CD14-positive monocyte (primary cell): Measurements from ENCODE around the gene SLC29A1. TPM values are rescaled to one million over a fixed set of nuclear protein-coding genes. Genes with fewer than 3 reads are reported as not detected.

ENCODE experiments used
- DNase-seq, 3 donors: peaks; one replicate each; pipeline ENCODE4 v3.0.0-alpha.2; 2011 to 2022
- H2AFZ ChIP-seq: 2 replicates; pipeline ENCODE4 v1.6.0; 2012; ENCODE audit warnings: mild to moderate bottlenecking, low read depth, low read length, inconsistent platforms; ENCODE audit not compliant: insufficient read depth, poor library complexity, severe bottlenecking
- H3K27ac ChIP-seq, 2 donors: 1 replicate in 1 of 2; 2 replicates in 1 of 2; pipeline ENCODE4 v1.5.1; 2012 to 2013; ENCODE audit warnings: low read length in 2 of 2, control low read depth in 1 of 2, inconsistent platforms in 1 of 2, low read depth in 1 of 2, mild to moderate bottlenecking in 1 of 2
- H3K27me3 ChIP-seq, 2 donors: one replicate each; pipeline versions ENCODE4 v1.6.0 to v1.6.1; 2011 to 2013; ENCODE audit warnings: low read length in 2 of 2; ENCODE audit not compliant: control insufficient read depth in 2 of 2, insufficient read depth in 2 of 2
- H3K36me3 ChIP-seq, 2 donors: replicated peaks in 1 of 2; 1 replicate in 1 of 2; 2 replicates in 1 of 2; pipeline versions ENCODE4 v1.5.1 to v1.6.1; 2012 to 2013; ENCODE audit warnings: low read length in 2 of 2, control low read depth in 1 of 2, inconsistent platforms in 1 of 2, mild to moderate bottlenecking in 1 of 2; ENCODE audit not compliant: insufficient read depth in 2 of 2, control insufficient read depth in 1 of 2
- H3K4me1 ChIP-seq, 2 donors: 1 replicate in 1 of 2; 2 replicates in 1 of 2; pipeline versions ENCODE4 v1.5.1 to v1.6.1; 2012 to 2013; ENCODE audit warnings: low read length in 2 of 2, control low read depth in 1 of 2, inconsistent platforms in 1 of 2, mild to moderate bottlenecking in 1 of 2, moderate library complexity in 1 of 2; ENCODE audit not compliant: insufficient read depth in 2 of 2, control insufficient read depth in 1 of 2
- H3K4me2 ChIP-seq: replicated peaks from 2 replicates; pipeline ENCODE3; 2012; ENCODE audit warnings: low read length, moderate library complexity, mild to moderate bottlenecking; ENCODE audit not compliant: poor library complexity, severe bottlenecking; ENCODE audit errors: extremely low read depth
- H3K4me3 ChIP-seq, 3 experiments: fragments of 200-600 bp in 1 of 3; sonication (generic) in 1 of 3; replicated peaks in 1 of 3; 1 replicate in 2 of 3; 2 replicates in 1 of 3; pipeline ENCODE4 v1.5.1; 2011 to 2013; ENCODE audit warnings: low read length in 3 of 3, mild to moderate bottlenecking in 3 of 3, control low read depth in 2 of 3, low read depth in 2 of 3, inconsistent platforms in 1 of 3, moderate library complexity in 1 of 3
- H3K79me2 ChIP-seq: 2 replicates; pipeline ENCODE4 v1.6.0; 2012; ENCODE audit warnings: mild to moderate bottlenecking, control low read depth, inconsistent platforms, low read length, moderate library complexity; ENCODE audit not compliant: insufficient read depth
- H3K9ac ChIP-seq: 2 replicates; pipeline ENCODE4 v1.6.0; 2017; ENCODE audit warnings: low read length, mild to moderate bottlenecking; ENCODE audit not compliant: insufficient read depth, poor library complexity, severe bottlenecking
- H3K9me3 ChIP-seq, 2 donors: replicated peaks in 1 of 2; 1 replicate in 1 of 2; 2 replicates in 1 of 2; pipeline versions ENCODE4 v1.5.1 to v1.6.1; 2012 to 2013; ENCODE audit warnings: low read length in 2 of 2, control low read depth in 1 of 2; ENCODE audit not compliant: control insufficient read depth in 1 of 2, insufficient read depth in 1 of 2
- H4K20me1 ChIP-seq: 2 replicates; pipeline ENCODE4 v1.6.0; 2012; ENCODE audit warnings: mild to moderate bottlenecking, low read length, control low read depth, moderate library complexity; ENCODE audit not compliant: insufficient read depth
- H3K27ac Mint-ChIP-seq, 7 donors: one replicate each; pipeline ENCODE4 v1.8.0; 2020; ENCODE audit warnings: mild to moderate bottlenecking in 7 of 7, mixed read lengths in 7 of 7, moderate library complexity in 6 of 7, inconsistent platforms in 2 of 7
- H3K27me3 Mint-ChIP-seq, 3 donors: one replicate each; pipeline ENCODE4 v1.8.0; 2021 to 2022; ENCODE audit warnings: low read depth in 3 of 3, mild to moderate bottlenecking in 3 of 3, mixed read lengths in 3 of 3, moderate library complexity in 3 of 3, inconsistent platforms in 1 of 3
- H3K36me3 Mint-ChIP-seq, 2 donors: one replicate each; pipeline ENCODE4 v1.8.0; 2020; ENCODE audit warnings: mixed read lengths in 2 of 2, inconsistent platforms in 1 of 2, mild to moderate bottlenecking in 1 of 2
- H3K4me1 Mint-ChIP-seq: one replicate; pipeline ENCODE4 v1.8.0; 2020; ENCODE audit warnings: mild to moderate bottlenecking, mixed read lengths
- H3K4me3 Mint-ChIP-seq, 2 donors: one replicate each; pipeline ENCODE4 v1.8.0; 2020; ENCODE audit warnings: mild to moderate bottlenecking in 2 of 2, mixed read lengths in 2 of 2, moderate library complexity in 1 of 2
- H3K9me3 Mint-ChIP-seq, 7 donors: one replicate each; pipeline ENCODE4 v1.8.0; 2020 to 2022; ENCODE audit warnings: mixed read lengths in 7 of 7, mild to moderate bottlenecking in 6 of 7, moderate library complexity in 6 of 7, inconsistent platforms in 2 of 7
- WGBS: methylation state at CpG from one replicate; pipeline ENCODE4 v1.1.5; 2013; ENCODE audit warnings: missing lambda C conversion rate; ENCODE audit not compliant: insufficient coverage; 5-methylcytosine and 5-hydroxymethylcytosine counted together
- intact Hi-C, 2 donors: fragments of 100-400 bp; cut with micrococcal nuclease; formaldehyde crosslinking; loops; one replicate each; pipeline versions ENCODE4 v1.15.0 to v1.15.1; 2023
- polyA minus RNA-seq: library from RNA; depleted of rRNA, polyadenylated mRNA; stranded (reverse); fragments of >200 nt; gene quantifications from 2 replicates; pipeline ENCODE4 v1.2.3, GENCODE V29; 2012
- polyA plus RNA-seq, 3 donors: library from polyadenylated mRNA; depleted of rRNA in 1 of 3; unstranded in 2 of 3; stranded (reverse) in 1 of 3; fragments of 300-500 nt in 2 of 3; fragments of >200 nt in 1 of 3; fragmentation: Illumina TruSeq in 2 of 3; gene quantifications; 1 replicate in 2 of 3; 2 replicates in 1 of 3; pipeline ENCODE4 v1.2.3, GENCODE V29; 2012 to 2021
- total RNA-seq, 12 experiments: library from RNA in 1 of 12; stranded (reverse) in 1 of 12; fragments of 120-200 nt in 1 of 12; gene quantifications; one replicate each; pipeline ENCODE4 v1.2.4 and lab custom pipeline; 2013 to 2026; ENCODE audit warnings: mixed read lengths in 6 of 12, inconsistent platforms in 1 of 12
- TF ChIP-seq, protein P1 (sequence below): fragments of 200-600 bp; IDR thresholded peaks from one replicate; pipeline ENCODE4 v1.8.0; 2022; ENCODE audit warnings: antibody characterized with exemption, mild to moderate bottlenecking

The SLC29A1 gene
- total RNA-seq (2013): 9.2 TPM
- polyA plus RNA-seq: 10 to 100 TPM; 14.3 to 23.2 (median 15.0) TPM
- 7.2 and 7.6 TPM in 2 replicates for polyA minus RNA-seq
- total RNA-seq (lab: John Stamatoyannopoulos, UW): 0.98 to 22.4 (median 12.1) reads per million in 11 experiments

DNA sequence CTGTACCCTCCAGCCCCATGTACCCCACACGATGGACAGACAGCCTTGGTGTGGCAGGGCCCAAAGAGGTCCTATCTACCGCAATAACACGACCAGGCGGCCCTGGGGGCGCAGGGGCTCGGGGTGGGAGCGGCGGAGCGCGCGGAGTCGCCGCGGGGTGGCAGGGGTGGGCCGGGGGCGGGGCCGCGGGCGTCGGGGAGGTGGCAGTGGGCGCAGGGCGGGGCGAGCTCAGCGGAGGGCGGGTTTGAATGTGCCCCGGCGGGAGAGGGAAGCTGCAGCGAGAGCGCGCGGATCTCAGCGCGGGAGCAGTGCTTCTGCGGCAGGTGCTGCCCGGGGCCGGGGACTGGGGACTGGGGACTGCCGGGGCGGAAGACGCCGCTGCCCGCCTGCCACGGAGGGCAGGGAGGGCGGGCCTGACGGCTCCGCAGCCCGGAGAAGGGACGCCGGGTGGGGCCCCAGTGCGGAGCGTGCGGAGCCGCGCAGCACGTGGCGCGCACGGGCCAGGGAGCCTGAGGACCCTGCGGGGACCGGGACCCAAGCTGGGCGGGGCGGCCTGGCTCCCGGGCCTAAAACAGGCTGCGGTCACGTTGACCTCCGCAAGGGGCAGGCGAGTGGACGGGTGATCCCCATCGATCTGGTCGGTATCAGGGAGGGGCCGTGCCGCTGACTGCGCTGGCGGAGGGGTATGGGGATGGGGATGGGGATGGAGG is at the start of gene SLC29A1:
Gene SLC29A1 (plus strand): TSS at position 277 of the 710 bp plus-strand sequence. CDS start 3,719 bp downstream, outside the sequence.
- H3K9me3 Mint-ChIP-seq: peaks cover 0 to 2% (median 0%) of the 10 kb centered on the region in 7 donors
- under 1% methylated on average over 67 of the region's 73 CpGs for WGBS
- peaks cover 24% of the 10 kb centered on the region for H3K79me2 ChIP-seq

More for the DNA sequence above, at the start of gene SLC29A1:
- Histone ChIP-seq H3K9ac (peak within 1 kb of the TSS; percentile 46), H4K20me1 (peaks cover 11% of the 10 kb centered on the region), H3K9me3 (no peaks in the 10 kb centered on the region), H3K36me3 (no peaks in the 10 kb centered on the region), H3K27me3 (peaks cover 0 to 7% of the 10 kb centered on the region in 2 donors), H2AFZ (peak within 1 kb of the TSS; percentile 56), H3K4me1 (peaks cover 65 to 71% of the 10 kb centered on the region in 2 donors), H3K4me2 (peak within 1 kb of the TSS; percentile 89), H3K4me3 (peak within 1 kb of the TSS; percentile 27 to 73 (median 36)), H3K27ac (no peak within 1 kb of the TSS)
- Mint-ChIP-seq H3K27me3 (peaks cover 5 to 17% (median 7%) of the 10 kb centered on the region in 3 donors), H3K27ac (peak within 1 kb of the TSS in 6 of 7 donors; percentile 5 to 76 (median 48)), H3K4me3 (peak within 1 kb of the TSS; percentile 73 to 88), H3K36me3 (peaks cover 0 to 6% of the 10 kb centered on the region in 2 donors), H3K4me1 (peaks cover 65% of the 10 kb centered on the region)
- TF ChIP-seq, protein P1, sequence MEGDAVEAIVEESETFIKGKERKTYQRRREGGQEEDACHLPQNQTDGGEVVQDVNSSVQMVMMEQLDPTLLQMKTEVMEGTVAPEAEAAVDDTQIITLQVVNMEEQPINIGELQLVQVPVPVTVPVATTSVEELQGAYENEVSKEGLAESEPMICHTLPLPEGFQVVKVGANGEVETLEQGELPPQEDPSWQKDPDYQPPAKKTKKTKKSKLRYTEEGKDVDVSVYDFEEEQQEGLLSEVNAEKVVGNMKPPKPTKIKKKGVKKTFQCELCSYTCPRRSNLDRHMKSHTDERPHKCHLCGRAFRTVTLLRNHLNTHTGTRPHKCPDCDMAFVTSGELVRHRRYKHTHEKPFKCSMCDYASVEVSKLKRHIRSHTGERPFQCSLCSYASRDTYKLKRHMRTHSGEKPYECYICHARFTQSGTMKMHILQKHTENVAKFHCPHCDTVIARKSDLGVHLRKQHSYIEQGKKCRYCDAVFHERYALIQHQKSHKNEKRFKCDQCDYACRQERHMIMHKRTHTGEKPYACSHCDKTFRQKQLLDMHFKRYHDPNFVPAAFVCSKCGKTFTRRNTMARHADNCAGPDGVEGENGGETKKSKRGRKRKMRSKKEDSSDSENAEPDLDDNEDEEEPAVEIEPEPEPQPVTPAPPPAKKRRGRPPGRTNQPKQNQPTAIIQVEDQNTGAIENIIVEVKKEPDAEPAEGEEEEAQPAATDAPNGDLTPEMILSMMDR: peak; percentile 37
- intact Hi-C loops: loop anchor here (5.0 kb wide), 2 partner anchors 34 to 96 kb away; partner anchors contain the start of genes SLC35B2 (in 2 of the 2), MRPL14 (in 1 of the 2) and TMEM63B (in 1 of the 2)
- peak; percentile 60 to 74 (median 60) for DNase-seq
